Osteoblast (primary cell): ENCODE results near the gene CHCHD10. TPM values are rescaled to one million over a fixed set of nuclear protein-coding genes. Genes with fewer than 3 reads are reported as not detected.
"Not testable (repeated sequence)": the region's sequence is repeated elsewhere in the genome, so short reads cannot be mapped to it uniquely, and the experiment has no call there.

Experiments used
- DNase-seq: peaks from one replicate; pipeline ENCODE4 v3.0.0; 2011; ENCODE audit warnings: low spot score, mixed read lengths; ENCODE audit not compliant: insufficient read length; ENCODE audit errors: missing footprints
- H2AFZ ChIP-seq: 2 replicates; pipeline ENCODE4 v1.6.0; 2011; ENCODE audit warnings: mild to moderate bottlenecking, low read length
- H3K27ac ChIP-seq: 2 replicates; pipeline ENCODE4 v1.5.1; 2011; ENCODE audit warnings: mild to moderate bottlenecking, low read depth, low read length, moderate library complexity
- H3K27me3 ChIP-seq: 2 replicates; pipeline ENCODE4 v1.6.0; 2012; ENCODE audit warnings: mild to moderate bottlenecking, control low read depth, inconsistent platforms, low read length, moderate library complexity; ENCODE audit not compliant: insufficient read depth
- H3K36me3 ChIP-seq: 2 replicates; pipeline ENCODE4 v1.5.1; 2011; ENCODE audit warnings: mild to moderate bottlenecking, low read length, control low read depth, moderate library complexity; ENCODE audit not compliant: insufficient read depth
- H3K4me1 ChIP-seq: 2 replicates; pipeline ENCODE4 v1.5.1; 2011; ENCODE audit warnings: mild to moderate bottlenecking, low read length, control low read depth, moderate library complexity; ENCODE audit not compliant: insufficient read depth
- H3K4me2 ChIP-seq: 2 replicates; pipeline ENCODE4 v1.6.0; 2011; ENCODE audit warnings: mild to moderate bottlenecking, low read length; ENCODE audit not compliant: insufficient read depth
- H3K4me3 ChIP-seq: fragments of 200-600 bp; sonication (generic); 3 replicates; pipeline ENCODE4 v1.5.1; 2012; ENCODE audit warnings: mild to moderate bottlenecking, low read length, inconsistent platforms; ENCODE audit not compliant: insufficient read depth
- H3K79me2 ChIP-seq: 2 replicates; pipeline ENCODE4 v1.6.0; 2012; ENCODE audit warnings: mild to moderate bottlenecking, low read length, control low read depth, inconsistent platforms; ENCODE audit not compliant: insufficient read depth
- H3K9me3 ChIP-seq: 2 replicates; pipeline ENCODE4 v1.5.1; 2011; ENCODE audit warnings: low read depth, low read length, control low read depth
- H4K20me1 ChIP-seq: 2 replicates; pipeline ENCODE4 v1.6.0; 2012; ENCODE audit warnings: mild to moderate bottlenecking, low read length, control low read depth; ENCODE audit not compliant: insufficient read depth
- CTCF ChIP-seq: IDR thresholded peaks from 2 replicates; pipeline ENCODE4 v1.5.1; 2011; ENCODE audit warnings: mild to moderate bottlenecking, low read depth, low read length, moderate library complexity; ENCODE audit errors: extremely low read depth
- total RNA-seq: library from RNA; depleted of rRNA; stranded (reverse); fragments of >200 nt; gene quantifications from 2 replicates; pipeline ENCODE4 v1.2.3, GENCODE V29; 2012

CHCHD10 gene
- total RNA-seq, 1 donor, result 1.1 TPM

- Histone ChIP-seq H3K27me3 (no peaks in the 10 kb centered on the region), H4K20me1 (peaks cover 4% of the 10 kb centered on the region), H3K4me1 (no peaks in the 10 kb centered on the region), H3K36me3 (peaks cover 25% of the 10 kb centered on the region), H3K79me2 (peaks cover 6% of the 10 kb centered on the region), H3K27ac (no peak overlapping the region), H3K9me3 (peaks cover 5% of the 10 kb centered on the region), H3K4me3 (no peak overlapping the region), H3K4me2 (no peak overlapping the region), H2AFZ (no peak overlapping the region)
- peak; percentile 81 for DNase-seq
- no peak for TF ChIP-seq CTCF
Observed at GRCh38 chr22:23742505-23743264, 25.1 kb downstream of the CHCHD10 start.

GRCh38 chr22:23737696-23738095 is 30.1 kb downstream of the CHCHD10 start:
- DNase-seq, result no peak
- Histone ChIP-seq H3K9me3 (no peaks in the 10 kb centered on the region), H2AFZ (no peak overlapping the region), H4K20me1 (no peaks in the 10 kb centered on the region), H3K27ac (no peak overlapping the region), H3K4me1 (no peaks in the 10 kb centered on the region), H3K4me2 (no peak overlapping the region), H3K79me2 (no peaks in the 10 kb centered on the region), H3K27me3 (no peaks in the 10 kb centered on the region), H3K36me3 (peaks cover 2% of the 10 kb centered on the region), H3K4me3 (no peak overlapping the region)
- no peak for TF ChIP-seq CTCF

- H3K4me1 ChIP-seq, H4K20me1 ChIP-seq, H2AFZ ChIP-seq, H3K79me2 ChIP-seq, H3K27ac ChIP-seq, H3K4me3 ChIP-seq, DNase-seq, H3K9me3 ChIP-seq, H3K36me3 ChIP-seq, H3K27me3 ChIP-seq, H3K4me2 ChIP-seq: not testable (repeated sequence)
Observed at GRCh38 chr22:23728108-23728507, 39.7 kb downstream of the CHCHD10 start.

- Histone ChIP-seq H3K36me3 (no peaks in the 10 kb centered on the region), H3K27me3 (peaks cover 2% of the 10 kb centered on the region), H2AFZ (no peak overlapping the region), H3K4me2 (no peak overlapping the region), H3K9me3 (no peaks in the 10 kb centered on the region), H3K4me1 (no peaks in the 10 kb centered on the region), H3K79me2 (no peaks in the 10 kb centered on the region), H4K20me1 (no peaks in the 10 kb centered on the region), H3K27ac (no peak overlapping the region), H3K4me3 (no peak overlapping the region)
- no peak for TF ChIP-seq CTCF
- no peak for DNase-seq
Observed at GRCh38 chr22:23722724-23723123, 45.0 kb downstream of the CHCHD10 start.
